K562 (cell line): ENCODE data around the gene WDR19. TPM values are rescaled to one million over a fixed set of nuclear protein-coding genes. Genes with fewer than 3 reads are reported as not detected.

ENCODE experiments used
- ATAC-seq: fragments of 200-7000 bp; cut with Tn5 transposase; 3 replicates; pipeline ENCODE4 v1.9.1; 2020; ENCODE audit warnings: moderate library complexity
- BruUV-seq: library from RNA; stranded (reverse); fragments of 400-500 nt; replicated peaks from 2 replicates; lab custom pipeline; 2021; lab: Mats Ljungman, UMichigan
- CTCF ChIA-PET: fragments of 300-600 bp; formaldehyde crosslinking; extraction: SDS; loops from one replicate; lab custom pipeline; 2021; ENCODE audit warnings: low intra/inter-chr PET ratio; lab: Yijun Ruan, JAX
- POLR2A ChIA-PET: fragments of 300-600, 350-650 bp; sonication (Branson Sonifier 250); formaldehyde crosslinking; extraction: SDS; loops from one replicate; lab custom pipeline; 2021; ENCODE audit warnings: antibody characterized with exemption, inconsistent platforms; lab: Yijun Ruan, JAX
- DNase-seq, 4 experiments: peaks; one replicate each; pipeline versions ENCODE4 v3.0.0 to v3.0.0-alpha.2; 2011 to 2018; ENCODE audit warnings: low spot score in 3 of 4, mixed read lengths in 3 of 4; ENCODE audit errors: extremely low read depth in 1 of 4
- FAIRE-seq: peaks from 2 replicates; lab custom pipeline; 2011; peaks lifted over from hg19 to GRCh38; lab: Jason Lieb, UNC
- H2AFZ ChIP-seq: 2 replicates; pipeline ENCODE4 v1.6.0; 2011; ENCODE audit warnings: low read depth, low read length, control low read depth, inconsistent platforms
- H3K27ac ChIP-seq: fragments of 200-600 bp; 3 replicates; pipeline ENCODE4 v1.8.0; 2011; ENCODE audit warnings: low read depth, mild to moderate bottlenecking, control low read depth, inconsistent platforms, low read length, moderate library complexity, mixed read lengths; ENCODE audit errors: extremely low read depth
- H3K27me3 ChIP-seq, 2 experiments: fragments of 300-600 bp in 1 of 2; 2 replicates in 1 of 2; 3 replicates in 1 of 2; pipeline versions ENCODE4 v1.6.0 to v1.8.0; 2011; ENCODE audit warnings: inconsistent platforms in 2 of 2, low read length in 2 of 2, mild to moderate bottlenecking in 1 of 2, mixed read lengths in 1 of 2, moderate library complexity in 1 of 2; ENCODE audit not compliant: control insufficient read depth in 2 of 2, insufficient read depth in 2 of 2
- H3K36me3 ChIP-seq: fragments of 300-600 bp; 3 replicates; pipeline ENCODE4 v1.8.0; 2011; ENCODE audit warnings: mild to moderate bottlenecking, low read length, inconsistent platforms; ENCODE audit not compliant: control insufficient read depth, insufficient read depth
- H3K4me1 ChIP-seq, 2 experiments: fragments of 200-600 bp in 1 of 2; replicated peaks in 1 of 2; 2 replicates in 1 of 2; 3 replicates in 1 of 2; pipeline versions ENCODE4 v1.5.1 to v1.8.0; 2011; ENCODE audit warnings: inconsistent platforms in 2 of 2, low read length in 2 of 2, mild to moderate bottlenecking in 1 of 2, mixed read lengths in 1 of 2, moderate library complexity in 1 of 2; ENCODE audit not compliant: control insufficient read depth in 2 of 2, insufficient read depth in 2 of 2
- H3K4me2 ChIP-seq: 2 replicates; pipeline ENCODE4 v1.6.1; 2011; ENCODE audit warnings: low read length, control low read depth, inconsistent platforms, mixed read lengths; ENCODE audit not compliant: insufficient read depth
- H3K4me3 ChIP-seq: fragments of 200-600 bp; sonication (generic), shearing (Covaris generic); 2 replicates; pipeline ENCODE4 v1.5.1; 2016; ENCODE audit warnings: control low read depth, inconsistent platforms
- H3K79me2 ChIP-seq: fragments of 200-600 bp; 3 replicates; pipeline ENCODE4 v1.8.0; 2011; ENCODE audit warnings: low read length, inconsistent platforms; ENCODE audit not compliant: control insufficient read depth, insufficient read depth
- H3K9ac ChIP-seq, 2 experiments: 2 replicates each; pipeline versions ENCODE4 v1.6.0 to v1.6.1; 2011; ENCODE audit warnings: low read depth in 2 of 2, low read length in 2 of 2, control low read depth in 1 of 2, inconsistent platforms in 1 of 2, mild to moderate bottlenecking in 1 of 2, mixed read lengths in 1 of 2; ENCODE audit not compliant: insufficient read depth in 1 of 2
- H3K9me1 ChIP-seq: one replicate; pipeline ENCODE4 v1.6.0; 2011; ENCODE audit warnings: inconsistent platforms, mild to moderate bottlenecking, low read length, moderate library complexity; ENCODE audit not compliant: control insufficient read depth, insufficient read depth
- H3K9me3 ChIP-seq: replicated peaks from 2 replicates; pipeline ENCODE4 v1.5.1; 2011; ENCODE audit warnings: low read depth, low read length, inconsistent platforms; ENCODE audit not compliant: control insufficient read depth, insufficient read depth
- H4K20me1 ChIP-seq: replicated peaks from 2 replicates; pipeline ENCODE4 v1.6.1; 2011; ENCODE audit warnings: low read length, inconsistent platforms, mixed read lengths; ENCODE audit not compliant: control insufficient read depth, insufficient read depth
- ATF6 ChIP-seq: sonication (generic); formaldehyde crosslinking; IDR thresholded peaks from 2 replicates; pipeline ENCODE4 v1.4.0; 2020; ENCODE audit warnings: mild to moderate bottlenecking, missing genetic modification reagents
- BCLAF1 ChIP-seq, 2 experiments: fragments of 450-650 bp in 1 of 2; IDR thresholded peaks; 2 replicates each; pipeline ENCODE4 v1.6.1; 2011 to 2017; ENCODE audit warnings: low read depth in 2 of 2, antibody characterized with exemption in 1 of 2, borderline replicate concordance in 1 of 2, low read length in 1 of 2, mild to moderate bottlenecking in 1 of 2, mixed read lengths in 1 of 2; ENCODE audit not compliant: control insufficient read depth in 1 of 2
- BCOR ChIP-seq: fragments of 450-650 bp; IDR thresholded peaks from 2 replicates; pipeline ENCODE4 v1.6.1; 2016
- C11orf30 ChIP-seq: fragments of 450-650 bp; IDR thresholded peaks from 2 replicates; pipeline ENCODE4 v1.6.1; 2016; ENCODE audit warnings: low read depth, mild to moderate bottlenecking
- EGR1 ChIP-seq: fragments of 450-650 bp; conservative IDR thresholded peaks from 2 replicates; pipeline ENCODE4 v1.6.1; 2017; ENCODE audit warnings: mild to moderate bottlenecking
- FOSL1 ChIP-seq: fragments of 200-800 bp; sonication (Bioruptor generic); conservative IDR thresholded peaks from 2 replicates; pipeline ENCODE4 v1.6.1; 2016; ENCODE audit warnings: missing genetic modification characterization, missing compliant biosample characterization
- NCOA6 ChIP-seq: fragments of 450-650 bp; IDR thresholded peaks from 2 replicates; pipeline ENCODE4 v1.6.1; 2017; ENCODE audit warnings: mild to moderate bottlenecking
- NCOR1 ChIP-seq: fragments of 450-650 bp; IDR thresholded peaks from 2 replicates; pipeline ENCODE4 v1.6.1; 2016; ENCODE audit warnings: mild to moderate bottlenecking, moderate library complexity
- NKRF ChIP-seq: fragments of 450-650 bp; IDR thresholded peaks from 2 replicates; pipeline ENCODE4 v1.6.1; 2016; ENCODE audit warnings: borderline replicate concordance
- PTRF ChIP-seq: fragments of 450-650 bp; IDR thresholded peaks from 2 replicates; pipeline ENCODE4 v1.6.1; 2016; ENCODE audit warnings: mild to moderate bottlenecking, missing genetic modification characterization, missing compliant biosample characterization
- RBM25 ChIP-seq: fragments of 200-400 bp; formaldehyde crosslinking; IDR thresholded peaks from 2 replicates; pipeline ENCODE4 v1.6.1; 2018; ENCODE audit warnings: low read length, low read depth, moderate library complexity; ENCODE audit not compliant: severe bottlenecking
- RHOXF2B ChIP-seq: fragments of 250-450 bp; sonication (Bioruptor Pico); conservative IDR thresholded peaks from 2 replicates; pipeline ENCODE4 v1.5.1; 2021
- TCF15 ChIP-seq: fragments of 250-450 bp; sonication (Bioruptor Pico); IDR thresholded peaks from 2 replicates; pipeline ENCODE4 v1.8.0; 2022; ENCODE audit warnings: moderate library complexity, mild to moderate bottlenecking, inconsistent platforms
- THAP12 ChIP-seq: fragments of 250-450 bp; sonication (Bioruptor Pico); IDR thresholded peaks from 2 replicates; pipeline ENCODE4 v1.9.0; 2021; ENCODE audit warnings: mild to moderate bottlenecking, inconsistent platforms
- WGBS: fragments of 100-300 bp; shearing (Covaris generic); methylation state at CpG from one replicate; pipeline ENCODE4 v1.1.6; 2016; ENCODE audit warnings: low coverage, mixed read lengths; ENCODE audit not compliant: insufficient coverage; ENCODE audit errors: missing lambda C conversion rate; 5-methylcytosine and 5-hydroxymethylcytosine counted together
- in situ Hi-C: fragments of 300-500 bp; cut with MboI; formaldehyde crosslinking; loops from 4 replicates; pipeline ENCODE4 v1.15.0; 2018; ENCODE audit warnings: inconsistent platforms, mixed read lengths
- intact Hi-C: fragments of 100-400 bp; cut with micrococcal nuclease; formaldehyde crosslinking; loops from 2 replicates; pipeline ENCODE4 v1.14.2; 2022
- polyA plus RNA-seq, 8 experiments: library from polyadenylated mRNA; depleted of rRNA in 4 of 8; stranded (reverse) in 5 of 8; unstranded in 3 of 8; fragments of >200 nt; fragmentation: Nextera tagmentation in 2 of 8; fragmentation: Illumina TruSeq in 1 of 8; extraction: Ambion mirVana in 2 of 8; extraction: Trizol in 1 of 8; gene quantifications; 2 replicates each; pipeline versions ENCODE4 v1.2.1 to v1.2.3, GENCODE V29; 2011 to 2014; ENCODE audit warnings: inconsistent platforms in 1 of 8, missing spikeins in 1 of 8
- total RNA-seq, 7 experiments: library from RNA; depleted of rRNA in 6 of 7; stranded (reverse); fragments of >200 nt in 6 of 7; fragmentation: Illumina TruSeq in 2 of 7; extraction: Trizol in 2 of 7; gene quantifications; 2 replicates each; pipeline versions ENCODE4 v1.2.1 to v1.2.3, GENCODE V29; 2011 to 2021; ENCODE audit warnings: low replicate concordance in 1 of 7

WDR19 gene
- total and polyA plus RNA-seq, 9 of the 15 experiments (the other 6 are each of a cell fraction or from before 2014, with no cell fraction given): 6.8 to 37.6 (median 11.2) TPM

- Histone ChIP-seq H4K20me1 (no peaks in the 10 kb centered on the region), H3K9me3 (no peaks in the 10 kb centered on the region), H2AFZ (no peak overlapping the region), H3K4me3 (no peak overlapping the region), H3K9me1 (no peaks in the 10 kb centered on the region), H3K79me2 (no peaks in the 10 kb centered on the region), H3K27me3 (no peaks in the 10 kb centered on the region), H3K36me3 (no peaks in the 10 kb centered on the region), H3K4me2 (no peak overlapping the region), H3K4me1 (no peaks in the 10 kb centered on the region), H3K27ac (no peak overlapping the region), H3K9ac (no peak overlapping the region)
- FAIRE-seq (no peak), ATAC-seq (no peak), DNase-seq (no peak)
- intact Hi-C loops (no loop called here), in situ Hi-C loops (no loop called here)
- WGBS: 76% methylated on average over 9 of the region's 9 CpGs
- ChIA-PET CTCF (no interaction called here), POLR2A (no interaction called here)
- BruUV-seq: no TSS peak
- TF ChIP-seq FOSL1 (tag) (no peak), BCOR (no peak), C11orf30 (no peak), THAP12 (CRISPR knock-in tag) (no peak), BCLAF1 (IDR thresholded peaks at IDR 0.05; ENCODE audit: borderline replicate concordance in 1 of 2, control insufficient read depth in 1 of 2, low read depth in 2 of 2, low read length in 1 of 2) (no peak), RBM25 (no peak), TCF15 (CRISPR knock-in tag) (no peak), NCOA6 (no peak), NKRF (no peak), EGR1 (no peak), RHOXF2B (no peak), NCOR1 (no peak), ATF6 (CRISPR knock-in tag) (no peak), PTRF (no peak)
These were observed 96.1 kb downstream of the WDR19 start for GRCh38 chr4:39278476-39278875.
